NCI-H1092 treated with DMSO at 0.1 percent for 48 hours (cell line): ENCODE data around the gene VPS11.

Experiments
- DNase-seq: peaks from one replicate; lab custom pipeline; 2025; lab: John Stamatoyannopoulos, UW

VPS11 gene

GRCh38 chr11:119121008-119121810 lies 53.6 kb downstream of the VPS11 start, which contains the start of gene HINFP:
TSS of gene HINFP (plus strand) at chr11:119121580. CDS start at chr11:119126945, 5,365 bp downstream.
- peak; percentile 100 for DNase-seq

DNA sequence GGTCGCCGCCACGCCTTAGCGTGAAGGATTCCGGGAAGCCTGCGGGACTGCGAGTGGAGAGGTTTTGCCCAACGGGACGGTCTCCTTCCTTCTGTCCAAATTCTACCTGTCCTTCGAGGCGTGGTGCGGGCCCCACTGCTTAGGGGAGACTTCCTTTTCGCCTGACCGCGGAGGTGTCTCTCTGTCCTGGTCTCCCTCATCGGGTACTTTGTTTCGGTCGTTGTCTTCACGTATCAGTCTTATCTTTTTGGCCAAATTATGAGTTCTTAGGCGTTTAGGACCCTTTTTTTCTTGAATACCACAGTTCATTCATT lies 54.1 kb downstream of the VPS11 start:
- DNase-seq, result no peak

GRCh38 chr11:119125821-119126220 lies 58.2 kb downstream of the VPS11 start:
- DNase-seq, result no peak

DNA sequence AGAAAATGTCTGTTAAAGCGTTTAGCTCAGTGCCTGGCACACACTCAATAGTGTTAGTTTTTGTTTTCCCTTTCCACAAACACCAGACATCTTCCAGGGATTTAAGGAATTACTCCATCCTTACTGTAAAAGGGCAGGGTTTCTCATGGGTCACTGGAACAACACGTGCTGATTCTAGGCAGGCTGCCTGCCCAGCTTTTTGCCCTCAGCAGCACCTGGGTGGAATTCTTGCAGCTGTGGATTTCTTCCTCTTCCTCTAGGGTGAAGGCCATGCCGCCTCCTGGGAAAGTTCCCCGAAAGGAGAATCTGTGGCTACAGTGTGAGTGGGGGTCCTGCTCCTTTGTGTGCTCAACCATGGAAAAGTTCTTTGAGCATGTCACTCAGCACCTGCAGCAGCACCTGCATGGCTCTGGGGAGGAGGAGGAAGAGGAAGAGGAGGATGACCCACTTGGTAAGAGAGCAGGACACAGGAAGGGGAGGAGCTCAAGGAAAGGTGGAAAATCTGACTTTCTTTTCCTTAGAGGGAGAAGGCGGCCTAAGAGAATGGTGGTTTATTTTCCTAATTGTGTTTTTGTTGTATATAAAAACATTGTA lies 59.2 kb downstream of the VPS11 start:
- DNase-seq, result no peak

GRCh38 chr11:119130662-119131061 lies 63.0 kb downstream of the VPS11 start:
- DNase-seq, result no peak
